HG03045 (cell line): ENCODE results near the gene SLCO3A1.

Source experiments
- ATAC-seq: cut with Tn5 transposase; IDR thresholded peaks from one replicate; pipeline ENCODE4 v1.9.1; 2021; ENCODE audit warnings: mild to moderate bottlenecking, moderate library complexity; ENCODE audit not compliant: unreplicated experiment

Gene SLCO3A1

GRCh38 chr15:91997163-91997562 is 143.7 kb downstream of the SLCO3A1 start:
- no peak for ATAC-seq

- ATAC-seq = no peak
These were observed 147.2 kb downstream of the SLCO3A1 start for GRCh38 chr15:92000709-92001108.

- no peak for ATAC-seq
These were observed 147.8 kb downstream of the SLCO3A1 start for GRCh38 chr15:92001307-92001706.

GRCh38 chr15:92002666-92003065 is 149.2 kb downstream of the SLCO3A1 start:
- no peak for ATAC-seq

- ATAC-seq = no peak
These were observed 150.1 kb downstream of the SLCO3A1 start for GRCh38 chr15:92003515-92004067.

- no peak for ATAC-seq
These were observed 151.6 kb downstream of the SLCO3A1 start for GRCh38 chr15:92005154-92005553.

- no peak for ATAC-seq
These were observed 152.9 kb downstream of the SLCO3A1 start for GRCh38 chr15:92006186-92007028.

- no peak for ATAC-seq
These were observed 155.7 kb downstream of the SLCO3A1 start for GRCh38 chr15:92009162-92009561.

GRCh38 chr15:92011611-92012367 is 158.3 kb downstream of the SLCO3A1 start:
- ATAC-seq = no peak

GRCh38 chr15:92012368-92012629 is 158.8 kb downstream of the SLCO3A1 start:
- no peak for ATAC-seq

GRCh38 chr15:92012881-92013280 is 159.4 kb downstream of the SLCO3A1 start:
- ATAC-seq = no peak

GRCh38 chr15:92014281-92015030 is 160.9 kb downstream of the SLCO3A1 start:
- no peak for ATAC-seq

GRCh38 chr15:92017882-92018534 is 164.5 kb downstream of the SLCO3A1 start:
- ATAC-seq = no peak

GRCh38 chr15:92018535-92019239 is 165.2 kb downstream of the SLCO3A1 start:
- ATAC-seq = no peak

- ATAC-seq = no peak
These were observed 166.2 kb downstream of the SLCO3A1 start for GRCh38 chr15:92019706-92020105.

GRCh38 chr15:92020207-92020606 is 166.7 kb downstream of the SLCO3A1 start:
- no peak for ATAC-seq

GRCh38 chr15:92020804-92021203 is 167.3 kb downstream of the SLCO3A1 start:
- ATAC-seq = no peak

GRCh38 chr15:92021792-92022191 is 168.3 kb downstream of the SLCO3A1 start:
- no peak for ATAC-seq

GRCh38 chr15:92023965-92024364 is 170.5 kb downstream of the SLCO3A1 start:
- ATAC-seq = no peak

- ATAC-seq = no peak
These were observed 172.3 kb downstream of the SLCO3A1 start for GRCh38 chr15:92025706-92026270.
